AG20443 (cell line): ENCODE data around the gene ECI1.
"Not testable (repeated sequence)": the region's sequence is repeated elsewhere in the genome, so short reads cannot be mapped to it uniquely, and the experiment has no call there.

Source experiments
- DNase-seq: peaks from one replicate; pipeline ENCODE4 v3.0.0; 2012; ENCODE audit warnings: low spot score, mixed read lengths

The ECI1 gene

DNA sequence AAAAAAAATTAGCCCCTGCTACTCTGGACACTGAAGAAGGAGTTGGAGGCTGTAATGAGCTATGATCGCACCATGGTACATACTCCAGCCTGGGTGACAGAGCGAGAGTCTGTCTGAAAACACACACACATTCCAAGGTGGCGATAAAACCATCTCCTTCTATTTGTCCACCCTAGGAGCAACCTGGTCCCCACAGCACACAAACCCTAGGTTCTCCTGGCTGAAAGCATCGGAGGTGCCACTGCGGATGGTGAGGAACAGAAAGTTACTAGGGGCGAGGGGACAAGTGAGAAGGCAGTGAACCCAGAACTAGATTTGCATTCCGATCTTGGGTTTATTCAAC, 1.4 kb upstream of the ECI1 start:
- no peak for DNase-seq

DNA sequence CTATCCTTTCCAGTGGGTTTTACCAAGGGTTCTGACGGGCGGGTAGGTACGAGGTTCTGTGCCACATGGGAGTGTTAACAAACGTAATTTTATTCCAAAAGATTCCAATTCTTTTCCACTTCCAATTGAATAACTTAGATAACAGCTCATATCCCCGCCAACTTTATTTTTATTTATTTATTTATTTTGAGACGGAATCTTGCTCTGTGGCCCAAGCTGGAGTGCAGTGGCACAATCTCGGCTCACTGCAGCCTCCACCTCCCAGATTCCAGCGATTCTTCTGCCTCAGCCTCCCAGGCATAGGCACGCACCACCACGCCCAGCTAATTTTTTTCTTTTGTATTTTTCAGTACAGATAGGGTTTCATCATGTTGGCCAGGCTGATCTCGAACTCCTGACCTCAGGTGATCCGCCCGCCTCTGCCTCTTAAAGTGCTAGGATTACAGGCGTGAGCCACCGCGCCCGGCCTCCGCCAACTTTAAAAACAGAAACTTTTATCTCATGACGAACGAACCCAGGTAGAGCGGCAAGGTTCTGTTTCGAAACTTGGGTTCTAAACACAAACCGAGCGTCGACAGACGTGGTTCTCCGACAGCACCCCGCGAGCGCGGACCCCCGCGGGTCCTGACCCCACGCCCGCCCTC, 613 bp downstream of the ECI1 start:
- DNase-seq: no peak

DNA sequence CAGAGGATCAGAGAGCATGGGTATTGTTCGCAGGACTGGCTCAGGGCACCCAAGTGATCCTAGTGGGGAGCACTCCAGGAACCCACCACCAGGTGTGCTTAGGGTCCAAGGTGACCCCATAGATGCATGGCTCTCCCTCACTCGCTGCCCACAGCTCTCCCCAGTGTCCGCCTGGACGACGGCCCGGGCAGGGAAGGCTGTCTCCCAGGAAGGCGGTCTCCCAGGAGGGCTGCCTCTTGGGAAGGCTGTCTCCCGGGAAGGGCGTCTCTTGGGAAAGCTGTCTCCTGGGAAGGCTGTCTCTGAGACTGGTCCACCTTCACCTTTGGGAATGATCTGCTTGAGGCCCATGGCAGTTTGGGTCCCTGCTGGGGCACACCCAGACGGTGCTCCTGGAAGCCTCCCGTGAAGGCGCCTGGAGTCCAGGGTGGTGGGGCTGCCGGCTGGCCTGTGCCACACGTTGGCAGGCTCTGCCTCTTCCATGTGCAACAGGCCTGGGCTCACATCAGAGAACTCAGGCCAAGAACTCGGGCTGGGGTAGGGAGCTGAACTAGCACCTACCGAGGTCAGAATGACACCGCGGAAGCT, 5.0 kb downstream of the ECI1 start:
- no peak for DNase-seq

DNA sequence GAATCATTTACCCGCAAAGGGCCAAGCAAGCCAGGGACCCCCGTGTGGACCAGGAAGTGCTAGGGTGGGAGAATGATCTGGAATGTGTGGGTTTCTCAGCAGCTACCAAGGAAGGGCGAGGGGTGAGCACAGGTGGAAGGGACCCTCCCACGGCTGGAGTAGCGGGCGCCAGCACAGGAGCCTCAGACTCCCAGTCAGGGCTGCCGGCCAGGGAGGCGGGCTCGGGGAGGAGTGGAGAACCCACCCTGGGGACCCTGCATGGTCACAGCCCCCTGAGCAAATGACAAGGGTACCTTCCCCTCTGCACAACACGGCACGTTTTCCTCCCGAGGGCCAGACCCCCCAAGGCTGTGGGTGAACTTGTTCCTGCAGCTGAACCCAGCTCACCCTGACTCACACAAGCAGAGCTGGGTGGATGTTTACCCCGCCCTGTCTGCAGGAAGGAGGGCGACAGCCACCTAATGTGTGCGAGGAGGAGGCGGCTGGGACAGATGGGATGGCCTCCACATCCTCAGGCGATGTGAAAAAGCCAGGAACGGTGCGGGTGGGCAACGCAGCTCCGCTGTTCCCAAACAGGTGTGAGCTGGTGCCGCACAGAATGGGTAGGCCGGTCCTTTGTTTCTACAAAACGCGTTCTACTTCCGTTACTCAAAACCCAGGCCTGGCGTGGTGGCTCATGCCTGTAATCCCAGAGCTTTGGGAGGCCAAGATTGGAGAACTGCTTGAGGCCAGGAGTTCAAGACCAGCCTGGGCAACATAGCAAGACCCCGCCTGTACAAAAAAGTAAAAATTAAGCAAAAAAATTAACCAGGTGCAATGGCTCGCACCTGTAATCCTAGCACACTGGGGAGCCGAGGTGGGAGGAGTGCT, 6.2 kb downstream of the ECI1 start:
- DNase-seq: no peak

DNA sequence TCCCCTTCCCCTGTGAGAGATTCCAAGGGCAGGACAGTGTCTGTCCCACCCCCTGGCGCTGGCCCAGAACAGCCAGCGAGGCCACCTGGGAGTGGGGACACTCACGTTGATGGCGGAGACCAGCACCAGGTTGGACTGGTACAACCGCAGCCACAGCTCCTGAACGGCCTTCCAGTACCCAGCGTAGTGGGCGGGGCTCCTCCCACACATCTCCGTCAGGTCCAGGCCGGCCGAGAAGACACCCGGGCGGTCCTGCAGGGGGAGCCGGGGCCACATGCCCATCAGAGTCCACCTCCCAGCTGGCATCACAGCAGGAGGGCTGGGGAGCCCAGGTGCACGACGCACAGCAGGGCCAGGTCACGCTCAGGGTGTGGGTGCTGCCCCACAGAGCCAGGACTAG, 7.1 kb downstream of the ECI1 start:
- no peak for DNase-seq

DNA sequence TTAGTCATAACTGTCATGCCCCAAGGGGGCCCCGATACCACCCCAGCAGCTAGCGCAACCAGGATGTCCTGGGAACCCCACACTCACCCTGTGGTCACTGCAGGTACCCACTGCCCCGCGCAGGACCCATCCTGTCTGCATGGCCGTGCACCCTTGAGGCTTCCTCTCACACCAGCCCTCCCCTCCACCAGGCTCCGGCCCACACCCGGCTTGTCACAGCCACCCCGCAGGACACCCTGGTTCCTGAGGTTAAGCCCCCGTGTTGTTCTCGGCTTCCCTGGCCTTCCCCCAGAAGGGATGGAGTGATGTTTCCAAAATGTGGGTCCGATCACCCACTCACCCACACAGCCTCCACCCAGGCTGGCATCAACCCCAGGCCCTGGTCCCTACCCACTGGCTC, 7.6 kb downstream of the ECI1 start:
- DNase-seq: no peak

DNA sequence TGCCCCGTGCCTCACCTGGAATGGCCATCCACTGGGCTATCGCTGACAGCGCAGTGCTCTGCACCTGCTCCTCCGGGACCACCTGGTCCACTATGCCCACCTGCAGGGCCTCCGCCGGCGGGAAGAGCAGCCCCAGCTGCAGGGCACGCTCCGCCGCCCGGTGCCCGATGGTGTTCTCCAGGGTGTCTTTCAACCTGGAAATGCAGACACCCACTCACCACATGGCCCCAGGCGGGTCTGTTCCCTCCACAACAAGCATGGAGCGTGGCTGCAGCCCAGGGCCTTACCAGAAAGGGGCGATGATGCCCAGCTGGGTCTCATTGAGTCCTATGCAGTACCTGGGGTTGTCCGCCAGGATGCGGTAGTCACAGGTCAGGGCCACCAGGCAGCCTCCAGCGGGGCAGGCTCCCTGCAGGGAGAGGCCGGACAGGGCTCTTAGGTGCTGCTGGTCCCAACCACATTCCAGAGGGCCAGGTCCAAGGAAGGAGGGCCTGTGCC, 8.3 kb downstream of the ECI1 start:
- DNase-seq: no peak

DNA sequence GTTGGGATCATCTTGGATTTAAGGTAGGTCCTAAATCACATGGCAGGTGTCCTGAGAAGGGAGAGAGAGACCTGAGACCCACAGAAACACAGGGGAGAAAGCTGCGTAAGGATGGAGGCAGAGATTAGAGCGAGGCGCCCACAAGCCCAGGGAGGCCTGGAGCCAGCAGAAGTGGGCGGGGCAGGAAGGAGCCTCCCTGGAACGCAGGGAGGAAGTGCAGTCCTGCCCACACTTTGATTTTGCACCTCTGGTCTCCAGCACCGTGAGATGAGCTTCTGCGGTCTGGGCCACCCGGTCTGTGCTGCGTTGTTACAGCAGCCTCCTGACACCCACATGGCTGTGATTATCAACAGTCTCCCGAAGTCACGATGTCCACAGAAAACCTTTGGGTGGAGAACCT, 8.8 kb downstream of the ECI1 start:
- no peak for DNase-seq

DNA sequence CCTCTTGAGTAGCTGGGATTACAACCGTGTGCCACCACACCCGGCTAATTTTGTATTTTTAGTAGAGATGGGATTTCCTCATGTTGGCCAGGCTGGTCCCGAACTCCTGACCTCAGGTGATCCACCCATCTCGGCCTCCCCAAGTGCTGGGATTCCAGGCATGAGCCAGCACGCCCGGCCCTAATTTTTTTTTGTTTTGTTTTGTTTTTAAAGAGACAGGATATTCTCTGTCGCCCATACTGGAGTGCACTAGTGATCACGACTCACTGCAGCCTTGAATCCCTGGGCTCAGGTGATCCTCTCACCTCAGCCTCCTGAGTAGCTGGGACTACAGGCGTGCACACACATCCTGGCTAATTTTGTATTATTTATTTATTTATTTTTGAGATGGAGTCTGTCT, 11.1 kb downstream of the ECI1 start:
- not testable (repeated sequence) for DNase-seq

DNA sequence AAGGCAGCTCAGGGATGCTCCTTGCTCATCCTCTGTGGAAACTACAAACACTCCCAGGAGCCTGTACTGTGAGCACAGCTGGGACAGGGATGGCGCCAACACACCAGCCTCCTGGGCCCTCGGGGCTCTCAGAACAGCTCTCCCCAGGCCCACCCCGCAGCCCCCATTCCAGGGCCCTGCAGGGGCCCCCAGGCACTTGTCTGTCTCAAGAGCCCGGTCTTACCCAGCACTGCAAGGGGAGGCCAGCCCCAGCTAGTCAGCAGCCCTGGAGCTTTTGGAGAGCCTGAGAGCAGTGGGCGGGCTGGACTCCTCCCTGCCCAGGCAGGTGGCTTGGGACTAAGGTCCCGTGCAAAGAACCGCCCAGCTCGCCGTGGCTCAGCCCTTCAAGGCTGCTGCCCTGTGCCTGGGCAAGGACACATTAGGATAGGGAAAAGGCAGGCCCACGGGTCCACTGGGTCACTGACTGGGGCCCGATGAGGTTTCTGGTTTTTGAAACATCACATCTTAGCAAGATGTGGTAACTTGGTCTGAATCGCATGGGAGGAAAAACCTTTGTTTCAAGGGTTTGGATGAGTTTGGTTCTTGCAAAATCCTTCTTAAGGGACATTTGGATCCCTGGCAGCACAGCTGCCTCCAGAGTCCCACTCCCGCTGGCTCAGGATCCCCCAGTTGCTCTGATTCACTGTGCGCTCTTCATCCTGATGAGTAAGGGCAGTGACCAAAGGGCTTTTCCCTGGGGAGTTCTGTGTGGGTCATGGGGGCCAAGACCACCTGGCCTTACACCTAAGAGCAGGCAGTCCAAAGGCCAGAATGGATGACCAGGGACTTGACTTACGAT, 12.3 kb downstream of the ECI1 start:
- no peak for DNase-seq

DNA sequence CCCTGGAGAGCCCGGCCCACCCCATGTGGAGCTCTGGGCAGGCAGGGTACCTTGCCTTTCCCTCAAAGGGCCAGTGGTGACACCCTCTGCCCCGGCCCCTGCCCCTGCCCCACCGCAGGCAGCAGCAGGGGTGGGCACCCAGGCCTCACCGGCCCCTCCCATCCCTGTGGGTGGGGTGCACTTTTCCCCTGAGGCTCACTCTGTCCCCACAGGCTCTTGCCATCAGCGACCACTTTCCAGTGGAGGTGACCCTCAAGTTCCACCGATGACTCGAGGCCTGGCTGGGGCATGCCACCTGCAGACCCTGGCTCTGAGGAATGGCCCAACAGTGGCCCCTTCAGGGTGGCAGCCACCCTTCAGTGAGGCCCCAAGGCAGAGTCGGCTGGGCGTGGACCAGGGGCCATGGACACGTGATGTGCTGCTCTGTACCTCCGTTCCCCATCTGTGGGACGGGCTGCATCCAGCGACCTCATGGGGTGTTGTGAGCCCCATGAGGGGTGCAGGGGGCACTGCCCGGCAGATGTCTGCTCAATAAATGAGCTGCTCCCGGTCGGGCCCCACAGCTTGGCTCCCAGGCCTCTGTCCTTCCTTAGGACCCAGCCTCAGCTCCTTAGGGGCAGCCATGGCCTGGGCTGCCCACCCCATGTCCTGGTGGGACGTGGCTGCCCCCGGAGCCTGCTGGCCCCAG, 13.1 kb downstream of the ECI1 start:
- no peak for DNase-seq

DNA sequence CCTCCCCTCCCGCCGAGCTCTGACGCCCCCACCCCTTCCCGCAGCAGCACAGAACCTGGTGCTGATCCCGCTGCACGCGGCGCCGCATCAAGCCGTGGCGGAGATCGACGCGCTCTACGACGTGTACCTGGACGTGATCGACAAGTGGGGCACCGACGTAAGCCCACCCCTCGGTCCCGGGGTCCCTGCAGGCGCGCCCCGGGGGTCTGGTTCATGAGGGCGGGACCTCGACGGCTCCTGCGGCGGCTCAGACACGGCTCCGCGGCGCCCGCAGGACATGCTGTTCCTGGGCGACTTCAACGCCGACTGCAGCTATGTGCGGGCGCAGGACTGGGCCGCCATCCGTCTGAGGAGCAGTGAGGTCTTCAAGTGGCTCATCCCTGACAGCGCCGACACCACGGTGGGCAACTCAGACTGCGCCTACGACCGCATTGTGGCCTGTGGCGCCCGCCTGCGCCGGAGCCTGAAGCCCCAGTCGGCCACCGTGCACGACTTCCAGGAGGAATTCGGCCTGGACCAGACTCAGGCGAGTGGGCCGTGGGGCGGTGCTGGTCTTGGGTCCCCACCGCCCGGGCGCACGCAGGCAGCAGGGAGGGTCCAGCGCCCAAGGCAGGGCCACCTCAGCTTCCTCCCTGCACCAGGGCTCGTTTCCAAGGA, 13.8 kb downstream of the ECI1 start:
- no peak for DNase-seq

DNA sequence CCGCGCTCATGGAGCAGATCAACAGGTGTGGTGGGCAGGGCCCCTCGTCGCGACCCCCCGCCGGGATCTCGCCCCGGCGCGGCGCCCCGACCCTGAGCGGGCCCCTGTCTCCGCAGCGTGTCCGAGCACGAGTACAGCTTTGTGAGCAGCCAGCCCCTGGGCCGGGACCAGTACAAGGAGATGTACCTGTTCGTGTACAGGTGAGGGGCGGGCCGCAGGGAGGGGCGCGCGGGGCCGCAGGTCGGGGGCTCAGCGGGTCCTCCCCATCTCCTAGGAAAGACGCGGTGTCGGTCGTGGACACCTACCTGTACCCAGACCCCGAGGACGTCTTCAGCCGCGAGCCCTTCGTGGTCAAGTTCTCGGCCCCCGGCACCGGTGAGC, 14.3 kb downstream of the ECI1 start:
- no peak for DNase-seq

DNA sequence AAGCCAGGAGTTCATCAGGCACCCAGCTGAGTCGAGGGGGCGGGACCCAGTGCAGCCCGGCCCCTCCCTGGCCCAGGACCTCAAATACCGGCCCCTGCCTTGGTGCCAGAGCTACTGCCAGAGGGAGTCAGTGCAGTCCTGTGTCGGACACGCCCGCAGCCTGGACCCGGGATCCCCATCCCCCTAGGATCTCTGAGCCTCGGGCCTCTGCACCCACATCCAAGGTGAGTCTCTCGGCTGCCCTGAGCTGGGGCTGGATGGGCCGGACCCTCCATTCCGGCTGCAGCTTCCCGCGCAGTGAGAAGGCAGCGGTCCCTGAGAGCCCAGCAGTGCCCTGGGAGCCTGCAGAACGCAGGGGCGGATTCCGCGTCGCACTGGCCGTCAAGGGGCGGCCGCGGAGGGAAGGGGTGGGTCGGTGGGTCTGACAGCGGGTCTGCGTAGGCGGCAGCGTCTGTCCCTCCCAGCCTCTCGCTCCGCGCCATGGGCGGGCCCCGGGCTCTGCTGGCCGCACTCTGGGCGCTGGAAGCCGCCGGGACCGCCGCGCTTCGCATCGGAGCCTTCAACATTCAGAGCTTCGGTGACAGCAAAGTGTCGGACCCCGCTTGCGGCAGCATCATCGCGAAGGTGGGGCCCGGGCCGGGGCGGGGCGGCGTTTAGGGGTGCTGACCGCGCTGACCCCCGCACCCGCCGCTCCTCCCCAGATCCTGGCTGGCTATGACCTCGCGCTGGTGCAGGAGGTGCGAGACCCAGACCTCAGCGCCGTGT, 14.9 kb downstream of the ECI1 start, which contains the start of gene DNASE1L2:
Gene DNASE1L2 (plus strand): TSS at position 108 of the 765 bp plus-strand sequence. CDS start 373 bp downstream, at position 481.
- peak; percentile 78 for DNase-seq

DNA sequence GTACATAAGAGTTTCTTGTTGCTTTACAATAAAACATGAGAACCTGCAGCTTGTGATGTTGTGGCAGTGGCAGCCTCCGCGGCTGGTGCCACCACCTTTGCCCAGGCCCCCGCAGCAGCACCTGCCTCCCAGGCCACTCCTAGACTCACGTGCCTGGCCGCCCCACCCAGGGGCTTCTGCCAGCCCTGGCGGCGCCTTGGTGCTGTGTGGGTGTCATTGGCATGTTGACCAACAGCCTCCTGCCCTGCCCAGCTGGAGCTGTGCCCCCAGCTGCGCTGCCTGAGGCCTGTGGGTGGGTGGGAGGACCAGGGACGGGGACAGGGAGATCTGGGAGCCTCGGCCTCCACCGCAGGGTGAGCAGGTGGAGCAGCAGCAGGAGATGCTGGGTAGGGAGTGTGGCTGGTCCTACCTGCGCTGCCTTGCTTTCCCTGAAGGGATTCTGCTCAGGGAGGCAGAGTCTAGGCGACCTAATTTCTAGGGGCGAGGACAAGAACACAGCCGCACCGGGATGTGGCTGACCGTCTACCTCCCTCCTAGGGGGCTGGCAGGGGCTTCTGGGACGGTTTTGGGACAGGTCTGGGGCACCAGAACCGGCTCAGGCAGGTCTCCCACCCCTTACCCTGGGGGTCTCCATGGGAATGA, 15.6 kb downstream of the ECI1 start:
- DNase-seq: no peak

DNA sequence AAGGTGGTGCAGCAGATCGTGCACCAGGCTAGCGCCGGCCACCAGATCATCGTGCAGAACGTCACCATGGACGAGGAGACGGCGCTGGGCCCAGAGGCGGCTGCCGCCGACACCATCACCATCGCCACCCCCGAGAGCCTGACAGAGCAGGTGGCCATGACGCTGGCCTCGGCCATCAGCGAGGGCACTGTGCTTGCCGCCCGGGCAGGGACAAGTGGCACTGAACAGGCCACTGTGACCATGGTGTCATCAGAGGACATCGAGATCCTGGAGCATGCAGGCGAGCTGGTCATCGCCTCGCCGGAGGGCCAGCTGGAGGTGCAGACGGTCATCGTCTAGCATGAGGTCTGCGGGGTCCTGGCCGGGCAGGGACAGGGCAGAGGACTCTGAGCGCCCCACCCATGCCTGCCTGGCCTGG, 16.1 kb downstream of the ECI1 start:
- no peak for DNase-seq

DNA sequence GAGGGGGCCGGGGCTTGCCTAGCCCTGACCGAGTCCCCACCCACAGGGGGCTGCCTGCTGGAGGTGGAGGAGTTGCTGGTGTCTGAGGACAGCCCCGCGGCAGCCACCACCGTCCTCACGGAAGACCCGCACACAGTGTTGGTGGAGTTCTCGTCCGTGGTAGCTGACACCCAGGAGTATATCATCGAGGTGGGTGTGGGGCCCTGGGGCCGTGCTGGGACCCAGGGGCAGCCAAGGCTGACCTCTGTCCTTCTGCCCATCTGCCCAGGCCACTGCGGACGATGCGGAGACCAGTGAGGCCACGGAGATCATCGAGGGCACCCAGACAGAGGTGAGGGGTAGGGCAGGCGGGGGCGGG, 16.6 kb downstream of the ECI1 start:
- no peak for DNase-seq

DNA sequence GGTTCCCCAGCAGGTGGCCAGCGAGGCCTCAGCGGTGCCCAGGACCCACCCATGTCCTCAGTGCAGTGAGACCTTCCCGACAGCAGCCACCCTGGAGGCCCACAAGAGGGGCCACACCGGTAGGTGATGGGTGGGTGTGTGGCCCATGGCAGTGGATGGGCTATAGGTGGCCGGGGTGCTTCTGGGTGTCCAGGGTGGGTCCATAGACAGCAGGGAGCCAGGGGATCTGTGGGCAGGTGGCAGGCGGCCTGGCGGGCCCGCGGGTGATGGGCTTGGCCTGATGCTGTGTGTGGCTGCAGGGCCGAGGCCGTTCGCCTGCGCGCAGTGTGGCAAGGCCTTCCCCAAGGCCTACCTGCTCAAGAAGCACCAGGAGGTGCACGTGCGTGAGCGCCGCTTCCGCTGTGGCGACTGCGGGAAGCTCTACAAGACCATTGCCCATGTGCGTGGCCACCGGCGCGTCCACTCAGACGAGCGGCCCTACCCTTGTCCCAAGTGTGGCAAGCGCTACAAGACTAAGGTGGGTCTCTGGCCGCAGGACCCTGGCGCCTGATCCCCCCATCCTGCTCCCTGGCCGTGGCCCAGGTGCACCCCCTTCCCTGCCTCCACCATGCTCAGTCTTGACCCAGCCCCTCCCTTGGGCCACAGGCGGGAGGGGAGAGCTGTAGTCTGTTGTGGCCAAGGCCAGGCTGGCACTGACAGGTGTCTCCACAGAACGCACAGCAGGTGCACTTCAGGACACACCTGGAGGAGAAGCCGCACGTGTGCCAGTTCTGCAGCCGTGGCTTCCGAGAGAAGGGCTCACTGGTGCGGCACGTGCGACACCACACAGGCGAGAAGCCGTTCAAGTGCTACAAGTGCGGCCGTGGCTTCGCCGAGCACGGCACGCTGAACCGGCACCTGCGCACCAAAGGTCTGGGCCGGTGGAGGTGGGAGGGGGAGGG, 17.2 kb downstream of the ECI1 start:
- no peak for DNase-seq
